GM12891 (cell line): ENCODE data around the gene USH2A.

Experiments used
- DNase-seq: peaks from one replicate; pipeline ENCODE4 v3.0.0; 2011; ENCODE audit warnings: low spot score; ENCODE audit not compliant: insufficient read length
- FAIRE-seq: peaks from 2 replicates; lab custom pipeline; 2011; peaks lifted over from hg19 to GRCh38; lab: Jason Lieb, UNC
- PAX5 ChIP-seq: IDR thresholded peaks from 2 replicates; pipeline ENCODE4 v1.6.1; 2011; ENCODE audit warnings: low read length, moderate library complexity, mild to moderate bottlenecking; ENCODE audit not compliant: insufficient read depth, severe bottlenecking
- POLR2A ChIP-seq: IDR thresholded peaks from 2 replicates; pipeline ENCODE4 v1.6.1; 2011; ENCODE audit warnings: low read depth, low read length, control low read depth
- POLR2AphosphoS5 ChIP-seq: IDR thresholded peaks from 2 replicates; pipeline ENCODE4 v1.6.1; 2011; ENCODE audit warnings: low read depth, low read length, control low read depth
- POU2F2 ChIP-seq: IDR thresholded peaks from 2 replicates; pipeline ENCODE4 v1.6.1; 2011; ENCODE audit warnings: low read depth, mild to moderate bottlenecking, control low read depth, low read length, moderate library complexity
- SPI1 ChIP-seq: IDR thresholded peaks from 2 replicates; pipeline ENCODE4 v1.6.1; 2011; ENCODE audit warnings: low read depth, low read length, control low read depth
- TAF1 ChIP-seq: IDR thresholded peaks from 2 replicates; pipeline ENCODE4 v1.6.1; 2011; ENCODE audit warnings: low read depth, low read length, control low read depth

The USH2A gene

GRCh38 chr1:216216305-216216704 lies 206.9 kb downstream of the USH2A start:
- no peak for FAIRE-seq
- TF ChIP-seq POLR2AphosphoS5, result no peak
- DNase-seq, result no peak

- FAIRE-seq (no peak), DNase-seq (no peak)
- TF ChIP-seq POLR2AphosphoS5 (no peak), POLR2A (no peak), SPI1 (no peak), POU2F2 (no peak), TAF1 (no peak), PAX5 (no peak)
These were observed 208.1 kb downstream of the USH2A start for GRCh38 chr1:216215169-216215568.

GRCh38 chr1:216212826-216213225 lies 210.4 kb downstream of the USH2A start:
- no peak for DNase-seq
- no peak for FAIRE-seq
- TF ChIP-seq POU2F2 (no peak), PAX5 (no peak), TAF1 (no peak), SPI1 (no peak), POLR2AphosphoS5 (no peak), POLR2A (no peak)

- no peak for FAIRE-seq
These were observed 213.2 kb downstream of the USH2A start for GRCh38 chr1:216210081-216210480.

GRCh38 chr1:216209125-216209524 lies 214.1 kb downstream of the USH2A start:
- no peak for DNase-seq
- no peak for FAIRE-seq
- TF ChIP-seq TAF1 (no peak), SPI1 (no peak), POLR2A (no peak), POLR2AphosphoS5 (no peak), POU2F2 (no peak), PAX5 (no peak)

More at GRCh38 chr1:216210081-216210480, 213.2 kb downstream of the USH2A start:
- no peak for DNase-seq
- no peak for TF ChIP-seq POU2F2
- no peak for TF ChIP-seq PAX5
- TF ChIP-seq SPI1, result no peak
- no peak for TF ChIP-seq POLR2A
- TF ChIP-seq POLR2AphosphoS5, result no peak

- TF ChIP-seq TAF1 (no peak), POLR2AphosphoS5 (no peak), POLR2A (no peak), SPI1 (no peak), PAX5 (no peak), POU2F2 (no peak)
- DNase-seq (no peak), FAIRE-seq (no peak)
These were observed 216.1 kb downstream of the USH2A start for GRCh38 chr1:216207154-216207553.

- no peak for FAIRE-seq
- no peak for TF ChIP-seq SPI1
- no peak for DNase-seq
These were observed 218.1 kb downstream of the USH2A start for GRCh38 chr1:216205176-216205575.

GRCh38 chr1:216201946-216202345 lies 221.3 kb downstream of the USH2A start:
- FAIRE-seq, result no peak
- TF ChIP-seq TAF1 (no peak), POLR2AphosphoS5 (no peak), SPI1 (no peak), PAX5 (no peak), POU2F2 (no peak), POLR2A (no peak)
- DNase-seq, result no peak

- TF ChIP-seq SPI1 (no peak), POLR2AphosphoS5 (no peak), TAF1 (no peak), POLR2A (no peak), POU2F2 (no peak), PAX5 (no peak)
- FAIRE-seq (no peak), DNase-seq (no peak)
These were observed 222.3 kb downstream of the USH2A start for GRCh38 chr1:216200941-216201340.

GRCh38 chr1:216194721-216195120 lies 228.5 kb downstream of the USH2A start:
- DNase-seq, result no peak
- TF ChIP-seq POLR2AphosphoS5, result no peak
- TF ChIP-seq POU2F2, result no peak
- TF ChIP-seq POLR2A, result no peak
- TF ChIP-seq SPI1, result no peak
- no peak for TF ChIP-seq PAX5
- TF ChIP-seq TAF1, result no peak
- no peak for FAIRE-seq

- DNase-seq (no peak), FAIRE-seq (no peak)
- no peak for TF ChIP-seq POU2F2
- TF ChIP-seq SPI1, result no peak
- no peak for TF ChIP-seq POLR2AphosphoS5
- TF ChIP-seq PAX5, result no peak
- TF ChIP-seq TAF1, result no peak
- TF ChIP-seq POLR2A, result no peak
These were observed 229.3 kb downstream of the USH2A start for GRCh38 chr1:216193839-216194443.

- TF ChIP-seq SPI1, result no peak
- TF ChIP-seq POLR2A, result no peak
- no peak for TF ChIP-seq POLR2AphosphoS5
- TF ChIP-seq PAX5, result no peak
- no peak for TF ChIP-seq TAF1
- no peak for TF ChIP-seq POU2F2
- FAIRE-seq, result no peak
- DNase-seq, result no peak
These were observed 232.8 kb downstream of the USH2A start for GRCh38 chr1:216190438-216190837.
